Measurements from ENCODE around the gene CENPS.

GRCh38 chr1:10459184-10459583, 29.0 kb downstream of the CENPS start:
- TF ChIP-seq CTCF (IDR thresholded peaks at IDR 0.05) (no peak), EZH2 (IDR thresholded peaks at IDR 0.05; ENCODE audit: borderline replicate concordance, insufficient read depth, low read depth, low read length, poor library complexity, severe bottlenecking) (no peak)

Data from B cell (primary cell).